Measurements from ENCODE around the gene MYH14.
A peak's percentile ranks its signal among the peaks of the same experiment; 100 is the strongest.
"Not testable (repeated sequence)": the region's sequence is repeated elsewhere in the genome, so short reads cannot be mapped to it uniquely, and the experiment has no call there.

MYH14 gene

DNA sequence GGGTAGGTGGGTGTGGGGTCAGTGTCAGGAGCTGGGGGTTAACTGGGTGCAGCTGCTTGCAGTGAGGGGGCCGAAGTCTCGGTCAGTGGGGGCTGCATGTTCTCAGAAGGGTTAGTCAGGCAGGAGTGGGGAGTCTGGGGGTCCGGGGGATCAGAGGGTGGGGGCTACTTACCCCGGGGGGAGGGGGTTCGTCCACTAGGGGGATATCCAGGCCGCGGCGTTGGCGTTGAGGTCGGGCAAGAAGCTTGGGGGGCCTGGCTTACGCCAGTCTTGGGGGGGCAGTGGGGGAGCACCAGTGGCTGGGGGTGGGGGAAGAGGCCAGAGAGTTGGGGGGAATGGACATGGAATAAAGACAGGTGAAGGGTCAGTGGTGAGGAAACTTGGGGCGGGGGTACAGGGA is 116.6 kb downstream of the MYH14 start:
- DNase-seq (ENCODE audit: low read depth): no peak

DNA sequence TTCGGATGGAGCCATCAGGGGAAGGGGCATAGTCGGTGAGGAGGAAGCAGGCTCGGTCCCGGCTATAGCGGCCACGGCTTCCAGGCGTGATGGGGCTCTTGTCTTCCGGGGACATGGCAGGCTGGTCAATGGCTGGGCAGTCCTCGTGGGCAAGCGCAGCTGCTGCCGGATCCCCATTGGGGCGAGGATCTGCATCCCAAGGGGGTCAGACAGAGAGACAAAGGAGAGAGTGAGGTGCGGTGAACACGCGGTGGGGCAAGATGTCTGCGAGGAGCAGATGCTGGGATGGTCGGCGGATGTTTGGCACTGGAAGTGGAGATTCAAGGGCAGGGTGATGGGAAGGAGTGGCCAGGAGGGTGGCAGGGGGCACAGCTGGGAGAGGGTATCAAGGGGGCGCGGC is 117.2 kb downstream of the MYH14 start:
- no peak for DNase-seq (ENCODE audit: low read depth)

DNA sequence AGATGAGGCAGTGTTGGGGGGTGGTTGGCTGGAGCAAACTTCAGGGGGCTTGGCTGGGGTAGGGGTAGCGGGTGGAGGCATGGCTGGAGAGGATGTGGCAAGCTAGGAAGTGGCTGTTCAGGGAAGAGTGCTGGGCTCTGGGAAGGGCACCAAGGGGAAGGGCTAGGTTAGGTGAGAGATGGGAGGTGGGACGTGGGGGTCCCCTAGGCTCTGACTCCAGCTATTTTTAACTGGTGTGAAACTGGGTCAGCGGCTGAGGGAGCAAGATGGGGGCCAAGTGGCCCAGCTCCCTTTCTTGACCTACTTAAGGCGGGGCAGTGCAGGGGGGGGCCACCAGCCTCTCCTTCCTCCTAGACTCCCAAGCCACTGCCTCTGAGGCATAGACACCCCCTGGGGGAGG is 118.4 kb downstream of the MYH14 start:
- DNase-seq (ENCODE audit: low read depth): no peak

DNA sequence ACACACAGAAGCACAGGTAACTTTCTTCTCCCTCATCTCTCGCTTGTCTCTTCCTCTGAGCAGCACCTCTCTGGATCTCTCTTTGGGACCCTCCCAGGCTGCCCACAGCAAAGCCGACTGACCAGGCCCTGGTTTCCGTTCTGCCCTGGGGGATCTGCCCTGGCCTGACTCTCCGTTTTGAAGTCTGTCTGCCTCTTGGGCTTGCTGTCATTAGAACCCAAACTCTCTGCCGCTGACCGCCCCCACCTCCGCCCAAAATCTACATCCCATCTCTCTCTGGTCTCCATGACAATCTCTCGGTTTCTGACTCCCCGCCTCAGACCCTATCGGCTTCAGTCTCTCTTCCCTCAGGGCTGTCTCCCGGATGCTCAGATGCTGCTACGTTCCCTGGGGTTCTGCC is 118.8 kb downstream of the MYH14 start:
- DNase-seq (ENCODE audit: low read depth): no peak

DNA sequence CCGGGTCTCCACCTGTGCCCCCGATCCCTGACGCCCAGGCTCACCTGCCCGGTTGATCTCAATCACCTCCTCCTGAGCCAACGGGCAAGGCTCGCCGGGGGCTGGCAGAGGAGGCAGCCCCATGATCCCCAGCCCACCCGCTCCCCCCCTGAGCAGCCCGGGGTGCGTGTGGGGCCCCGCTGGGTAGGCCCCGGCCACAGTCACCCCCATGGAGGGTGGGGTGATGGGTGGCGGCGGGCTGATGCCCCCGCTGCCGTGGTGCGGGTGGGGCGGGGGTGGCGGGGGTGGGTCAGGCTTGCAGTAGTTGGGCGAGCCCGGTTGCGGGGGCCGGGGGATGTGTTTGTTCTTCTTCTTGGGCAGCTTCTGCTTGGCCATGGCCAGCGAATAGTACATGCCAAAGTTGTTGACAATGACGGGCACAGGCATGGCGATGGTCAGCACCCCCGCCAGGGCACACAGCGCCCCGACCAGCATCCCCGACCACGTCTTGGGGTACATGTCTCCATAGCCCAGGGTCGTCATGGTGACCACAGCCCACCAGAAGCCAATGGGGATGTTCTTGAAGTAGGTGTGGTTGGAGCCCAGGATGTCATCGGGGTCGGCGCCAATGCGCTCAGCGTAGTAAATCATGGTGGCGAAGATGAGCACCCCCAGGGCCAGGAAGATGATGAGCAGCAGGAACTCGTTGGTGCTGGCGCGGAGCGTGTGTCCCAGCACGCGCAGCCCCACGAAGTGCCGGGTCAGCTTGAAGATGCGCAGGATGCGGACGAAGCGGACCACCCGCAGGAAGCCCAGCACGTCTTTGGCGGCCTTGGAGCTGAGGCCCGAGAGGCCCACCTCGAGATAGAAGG is 119.7 kb downstream of the MYH14 start:
- no peak for DNase-seq (ENCODE audit: low read depth)

DNA sequence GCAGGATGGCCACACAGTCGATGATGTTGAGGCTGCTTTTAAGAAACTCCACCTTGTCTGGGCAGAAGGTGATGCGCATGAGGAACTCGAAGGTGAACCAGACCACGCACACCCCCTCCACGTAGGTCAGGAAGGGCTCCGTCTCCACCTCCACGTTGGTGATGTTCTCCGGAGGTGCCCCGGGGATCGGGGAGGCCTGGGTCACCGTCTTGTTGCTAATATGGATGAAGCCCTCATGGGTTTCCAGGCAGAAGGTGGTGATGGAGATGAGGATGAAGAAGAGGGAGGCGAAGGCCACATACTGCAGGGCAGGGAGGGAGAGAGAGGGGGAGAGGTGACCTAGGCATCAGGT is 120.3 kb downstream of the MYH14 start:
- DNase-seq (ENCODE audit: low read depth): no peak

DNA sequence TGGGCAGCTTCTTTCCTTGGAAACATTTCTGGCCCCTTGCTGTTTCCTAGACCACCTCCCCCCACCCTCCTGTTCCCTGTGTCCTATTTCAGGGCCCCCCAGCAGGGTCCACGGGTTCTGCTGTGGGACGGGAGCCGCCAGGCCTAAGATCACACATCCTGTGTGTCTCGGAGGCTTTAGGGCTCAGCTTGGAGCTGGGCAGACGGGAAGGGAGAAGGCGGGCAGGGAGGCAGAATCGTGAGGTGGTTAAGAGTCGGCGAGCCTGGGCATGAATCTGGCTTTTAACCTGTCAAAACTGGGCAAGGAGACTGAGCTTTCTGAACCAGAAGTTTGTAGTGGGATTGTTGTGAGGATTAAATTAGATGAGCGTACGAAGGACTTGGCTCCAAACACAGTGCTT is 120.9 kb downstream of the MYH14 start:
- DNase-seq (ENCODE audit: low read depth): no peak

DNA sequence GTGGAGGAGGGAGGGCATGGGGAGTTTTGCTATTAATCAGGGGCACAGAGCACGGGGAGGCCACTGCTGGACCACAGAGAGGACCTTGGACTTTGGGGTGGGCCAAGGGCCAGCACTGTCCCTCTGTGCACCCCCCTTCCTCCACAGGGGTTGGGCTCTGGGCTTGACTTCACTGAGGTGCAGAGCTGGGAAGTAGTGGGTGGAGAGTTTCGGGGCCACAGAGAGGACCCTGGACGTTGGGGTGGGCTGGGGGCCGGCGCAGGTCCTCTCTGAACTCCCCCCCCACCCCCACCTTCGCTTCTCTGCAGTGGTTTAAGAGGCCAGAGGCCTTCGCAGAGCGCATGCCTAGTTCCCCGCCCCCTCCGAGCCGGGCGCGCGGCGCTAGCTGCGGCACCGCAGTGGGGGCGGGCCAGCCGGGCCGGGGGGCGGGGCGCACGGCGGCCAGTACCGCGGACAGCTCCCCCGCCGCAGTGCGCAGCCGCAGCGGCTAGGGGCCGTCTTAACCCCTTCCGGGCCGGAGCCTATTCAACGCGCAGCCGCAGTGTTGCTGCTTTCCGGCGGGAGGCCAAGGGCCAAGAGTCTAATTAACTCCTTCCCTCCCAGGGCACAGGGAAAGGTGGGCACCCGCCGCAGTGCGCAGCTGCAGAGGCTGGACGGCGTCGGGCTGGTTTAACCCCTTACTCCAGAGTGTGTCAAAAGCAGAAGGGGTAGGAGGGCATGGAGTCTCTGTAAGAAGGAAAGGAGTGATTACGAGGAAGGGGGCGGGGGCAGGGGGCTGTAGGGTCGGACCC is 122.1 kb downstream of the MYH14 start:
- no peak for DNase-seq (ENCODE audit: low read depth)

DNA sequence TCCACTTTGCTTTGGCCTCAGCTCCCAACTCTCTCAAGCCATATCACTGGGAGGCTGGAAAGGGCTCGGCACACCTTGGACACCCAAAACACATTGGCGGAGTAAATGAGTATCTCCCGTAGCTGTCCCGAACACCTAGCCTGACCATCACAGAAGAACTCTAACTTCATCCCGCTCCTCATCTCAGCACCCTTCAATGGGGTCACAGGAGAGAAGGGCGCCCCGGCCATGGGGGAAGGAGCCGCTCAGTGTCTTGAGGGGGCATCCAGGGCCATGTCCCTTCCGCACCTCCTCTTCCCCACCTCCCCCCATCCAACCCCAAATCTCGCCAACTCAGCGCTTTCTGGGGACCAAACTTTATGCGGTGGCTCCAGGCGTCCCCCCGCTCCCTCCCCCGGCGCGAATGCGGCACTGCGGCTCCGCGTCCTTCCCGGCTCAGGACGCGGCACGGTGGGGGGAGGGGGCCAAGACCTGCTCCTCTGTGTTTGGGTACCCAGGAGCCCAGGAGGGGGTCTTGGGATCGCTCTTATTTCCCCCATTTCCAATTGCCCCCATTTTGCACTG is 122.8 kb downstream of the MYH14 start:
- no peak for DNase-seq (ENCODE audit: low read depth)

DNA sequence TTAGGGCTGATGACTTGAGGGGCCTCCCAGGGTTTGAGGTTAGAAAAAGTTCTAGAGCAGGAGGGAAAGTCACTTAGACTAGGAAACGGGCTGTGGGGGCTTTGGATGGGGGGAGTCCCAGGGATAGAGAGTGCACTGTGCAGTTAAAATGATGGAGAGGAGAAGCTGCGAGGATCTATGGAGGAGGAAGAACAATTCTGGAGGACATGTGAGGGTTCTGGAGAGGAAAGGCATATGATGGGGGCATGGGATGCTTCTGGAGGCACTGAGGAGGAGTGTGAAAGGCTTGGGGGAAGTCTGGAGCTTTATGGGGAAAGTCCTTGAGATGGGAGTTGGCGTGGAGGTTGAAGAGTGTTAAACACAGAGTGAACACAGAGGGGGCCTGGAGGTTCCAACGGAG is 123.6 kb downstream of the MYH14 start:
- DNase-seq (ENCODE audit: low read depth): no peak

DNA sequence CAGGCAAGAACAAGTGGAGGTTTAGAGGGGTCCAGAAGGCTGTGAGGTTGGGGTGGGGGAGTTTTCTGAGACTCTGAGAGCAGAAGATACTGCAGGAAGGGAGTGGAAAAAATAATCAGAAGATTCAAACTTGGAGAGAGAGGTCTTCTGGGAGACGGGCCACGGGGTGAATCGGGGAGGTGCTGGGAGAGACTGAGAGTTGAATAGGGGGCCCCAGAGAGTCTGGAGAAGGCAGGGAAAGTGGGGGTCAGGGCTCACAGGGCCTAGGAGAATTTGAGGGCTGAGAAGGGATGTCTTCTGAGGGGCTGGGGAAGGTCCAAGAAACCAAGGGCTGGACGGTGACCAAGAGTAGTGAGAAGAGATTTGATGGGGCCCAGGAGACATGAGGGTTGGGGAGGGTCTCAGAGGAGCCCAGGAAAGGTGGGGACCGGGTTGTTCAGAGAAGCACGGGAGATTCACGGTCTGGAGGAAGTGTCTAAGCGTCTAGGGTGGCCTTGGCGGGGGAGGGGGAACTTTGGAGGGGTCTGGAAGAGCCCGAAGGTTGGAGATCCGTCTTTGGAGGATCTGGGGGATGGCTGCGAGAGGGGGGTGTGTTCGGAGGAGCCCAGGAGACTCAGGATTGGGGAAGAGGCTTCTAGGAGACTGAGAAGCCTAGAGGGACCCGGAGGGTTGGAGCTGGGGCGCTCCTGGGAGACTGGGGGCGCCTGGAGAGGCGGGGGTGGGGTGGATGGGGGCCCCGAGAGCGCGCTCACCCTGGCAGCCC is 124.2 kb downstream of the MYH14 start:
- DNase-seq (ENCODE audit: low read depth): no peak

DNA sequence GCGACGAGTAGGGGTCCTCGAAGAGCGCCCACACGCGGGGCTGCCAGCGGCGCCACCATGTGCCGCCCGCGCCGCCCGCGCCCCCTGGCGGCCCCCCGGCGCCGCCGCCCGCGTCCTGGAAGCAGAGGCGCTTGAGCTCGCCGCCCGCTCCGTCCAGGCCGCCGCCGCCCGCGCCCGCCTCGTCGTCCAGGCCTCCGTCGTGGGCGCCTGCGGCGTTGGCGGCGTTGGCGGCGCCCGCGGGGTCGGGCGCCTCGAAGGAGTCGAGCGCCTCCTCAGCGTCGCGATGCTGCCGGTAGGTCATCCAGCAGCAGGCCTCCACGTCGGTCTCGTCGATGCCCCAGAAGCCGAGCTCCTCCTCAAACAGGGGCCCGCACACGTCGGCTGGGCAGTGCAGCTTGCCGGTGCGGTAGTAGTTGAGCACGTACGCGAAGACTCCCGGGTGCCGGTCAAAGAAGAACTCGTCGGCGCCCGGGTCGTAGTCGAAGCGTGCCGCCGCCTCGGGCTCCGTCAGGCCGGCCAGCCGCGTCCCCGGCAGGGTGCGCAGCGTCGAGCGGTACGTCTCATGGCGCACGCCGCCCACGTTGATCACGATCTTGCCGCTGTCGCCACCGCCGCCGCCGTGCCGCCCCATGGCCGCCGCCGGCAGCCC is 124.9 kb downstream of the MYH14 start:
- DNase-seq (ENCODE audit: low read depth): no peak

DNA sequence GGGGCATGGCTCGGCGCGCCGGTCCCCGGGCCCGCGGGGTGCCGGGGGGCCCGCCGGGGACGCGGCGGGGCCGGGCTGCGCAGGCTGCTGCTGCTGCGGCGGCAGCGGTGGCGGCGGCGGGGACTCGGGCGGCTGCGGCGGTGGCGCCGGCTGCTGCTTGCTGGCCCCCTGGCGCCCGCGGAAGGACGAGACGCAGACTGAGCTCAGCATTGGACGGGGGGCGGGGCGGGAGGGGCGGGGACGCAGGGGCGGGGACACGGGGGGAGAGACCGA is 125.4 kb downstream of the MYH14 start:
- DNase-seq (ENCODE audit: low read depth): no peak

DNA sequence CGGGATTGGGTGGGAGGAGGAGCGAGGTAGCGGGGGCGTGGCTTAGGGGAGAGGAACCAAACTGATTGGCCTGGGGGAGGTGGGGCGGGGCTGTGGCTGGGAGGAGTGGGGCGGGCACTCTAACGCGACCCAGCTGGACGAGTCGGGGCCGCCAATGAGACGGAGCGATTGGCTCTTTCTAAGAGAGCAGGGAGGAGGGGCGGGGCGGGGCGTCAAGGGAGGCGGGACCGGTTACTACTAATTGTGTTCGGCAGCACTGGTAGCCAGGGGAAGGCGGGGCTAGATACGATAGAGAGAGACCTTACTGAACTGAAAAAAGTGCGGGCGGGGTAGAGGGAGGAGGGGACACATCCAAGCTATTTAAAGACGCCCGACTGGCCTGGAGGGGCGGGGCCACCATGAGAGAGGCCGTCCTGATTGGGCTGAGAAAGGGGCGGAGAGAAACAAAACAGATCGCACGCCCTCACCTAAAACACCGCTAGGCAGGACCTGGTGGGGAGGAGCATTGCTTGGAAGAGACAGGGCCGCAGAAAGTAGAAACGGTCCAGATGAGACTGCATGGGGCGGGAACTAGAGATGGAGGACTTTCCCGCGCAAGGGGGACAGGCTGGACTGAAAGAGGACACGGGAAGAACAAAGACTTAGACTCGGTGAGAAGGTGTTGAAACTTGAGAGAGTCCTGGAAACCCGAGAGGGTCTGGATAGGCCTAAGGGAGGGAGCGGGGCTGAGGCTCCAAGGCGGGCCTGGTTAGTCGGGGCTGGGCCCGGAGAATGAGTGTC is 125.9 kb downstream of the MYH14 start, which contains the start of gene KCNC3:
TSS of gene KCNC3 (minus strand) at position 232 of the 780 bp plus-strand sequence. CDS start 295 bp downstream, outside the sequence.
- DNase-seq (ENCODE audit: low read depth): peak; percentile 89

DNA sequence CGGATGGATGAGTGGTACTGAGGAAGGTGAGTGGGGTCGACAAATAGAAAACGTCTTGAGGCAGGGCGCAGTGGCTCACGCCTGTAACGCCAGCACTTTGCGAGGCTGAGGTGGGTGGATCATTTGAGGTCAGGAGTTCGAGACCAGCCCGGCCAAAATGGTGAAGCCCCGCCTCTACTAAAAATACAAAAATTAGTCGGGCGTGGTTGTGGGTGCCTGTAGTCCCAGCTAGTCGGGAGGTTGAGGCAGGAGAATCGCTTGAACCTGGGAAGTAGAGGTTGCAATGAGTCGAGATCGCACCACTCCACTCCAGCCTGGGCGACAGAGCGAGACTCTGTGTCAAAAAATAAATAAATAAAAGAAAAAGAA is 126.5 kb downstream of the MYH14 start:
- DNase-seq (ENCODE audit: low read depth): not testable (repeated sequence)

DNA sequence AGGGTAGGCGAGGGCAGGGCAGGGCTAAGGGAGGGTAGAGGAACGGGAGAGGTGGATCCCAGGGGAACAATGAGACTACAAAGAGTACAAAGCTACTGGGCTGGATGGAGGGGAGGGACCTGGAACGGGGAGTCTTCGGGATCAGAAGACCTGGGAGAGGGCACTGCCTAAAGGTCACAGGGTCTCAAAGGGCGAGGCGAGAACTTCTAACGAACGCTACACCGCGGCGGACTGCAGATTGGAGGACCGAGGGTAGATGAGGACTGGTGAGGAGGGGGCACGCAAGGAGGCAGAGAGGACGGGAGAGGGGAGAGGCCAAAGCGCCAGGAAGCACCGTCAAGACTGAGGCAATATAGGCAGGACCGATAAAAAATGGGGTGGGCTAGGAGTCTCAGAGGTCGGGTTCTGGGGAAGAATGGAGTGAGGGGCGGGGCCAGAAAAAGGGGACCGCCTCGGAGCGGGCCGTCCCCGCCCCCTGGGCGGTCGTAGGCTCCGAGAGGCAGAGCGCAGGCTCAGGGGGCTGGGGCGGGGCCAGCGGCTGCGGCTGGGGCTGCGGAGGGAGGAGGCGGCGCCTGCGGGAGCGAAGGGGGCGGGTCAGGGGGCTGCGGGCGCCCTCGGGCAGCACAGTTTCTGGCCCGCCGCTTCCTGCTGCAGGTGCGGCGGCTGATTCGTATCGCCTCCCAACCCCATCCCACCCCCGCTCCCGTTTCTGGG is 127.1 kb downstream of the MYH14 start:
- no peak for DNase-seq (ENCODE audit: low read depth)

DNA sequence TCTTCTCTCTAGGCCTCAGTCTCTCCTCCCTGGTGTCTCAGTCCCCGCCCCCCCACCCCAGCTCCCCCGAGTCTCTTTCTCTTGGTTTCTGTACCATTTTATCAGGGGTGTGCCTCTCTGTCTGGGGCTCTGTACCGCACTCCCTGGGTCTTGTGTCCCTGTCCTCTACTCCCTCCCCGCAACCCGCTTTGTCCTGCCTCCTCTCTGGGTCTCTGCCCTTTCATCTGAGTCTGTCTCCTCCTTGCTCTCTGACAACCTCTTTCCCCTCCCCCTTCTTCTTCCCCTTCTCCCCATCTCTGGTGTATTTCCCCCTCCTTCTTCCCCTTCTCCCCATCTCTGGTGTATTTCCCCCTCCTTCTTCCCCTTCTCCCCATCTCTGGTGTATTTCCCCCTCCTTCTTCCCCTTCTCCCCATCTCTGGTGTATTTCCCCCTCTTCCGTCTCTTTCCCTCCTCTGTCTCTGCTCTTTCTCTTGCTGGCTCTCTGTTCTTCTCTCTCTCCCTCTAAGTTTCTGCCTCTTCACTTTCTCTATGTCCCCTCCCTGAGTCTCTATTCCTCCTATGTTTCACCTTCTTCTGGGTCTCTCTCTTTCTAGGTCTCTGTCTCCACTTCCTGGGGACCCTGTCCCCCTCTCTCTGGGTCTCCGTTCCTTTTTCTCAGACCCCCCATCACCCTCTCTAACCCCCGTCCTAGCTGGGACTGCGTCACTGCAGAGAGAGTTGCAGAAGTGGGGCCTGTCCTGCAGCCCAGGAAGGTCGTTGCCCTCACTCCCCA is 128.0 kb downstream of the MYH14 start:
- no peak for DNase-seq (ENCODE audit: low read depth)

DNA sequence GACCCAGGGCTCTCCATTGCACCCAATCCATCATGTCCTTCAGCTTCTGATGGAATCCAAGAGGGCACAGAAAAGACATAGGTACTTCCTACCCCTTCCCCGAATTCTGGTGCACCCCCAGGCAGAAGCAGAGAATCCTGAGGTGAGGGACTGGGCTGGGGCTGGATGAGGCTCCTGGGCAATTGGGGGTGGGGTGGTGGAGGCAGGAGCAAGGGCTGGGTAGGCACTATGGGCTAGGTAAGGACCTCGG is 128.5 kb downstream of the MYH14 start:
- no peak for DNase-seq (ENCODE audit: low read depth)

DNA sequence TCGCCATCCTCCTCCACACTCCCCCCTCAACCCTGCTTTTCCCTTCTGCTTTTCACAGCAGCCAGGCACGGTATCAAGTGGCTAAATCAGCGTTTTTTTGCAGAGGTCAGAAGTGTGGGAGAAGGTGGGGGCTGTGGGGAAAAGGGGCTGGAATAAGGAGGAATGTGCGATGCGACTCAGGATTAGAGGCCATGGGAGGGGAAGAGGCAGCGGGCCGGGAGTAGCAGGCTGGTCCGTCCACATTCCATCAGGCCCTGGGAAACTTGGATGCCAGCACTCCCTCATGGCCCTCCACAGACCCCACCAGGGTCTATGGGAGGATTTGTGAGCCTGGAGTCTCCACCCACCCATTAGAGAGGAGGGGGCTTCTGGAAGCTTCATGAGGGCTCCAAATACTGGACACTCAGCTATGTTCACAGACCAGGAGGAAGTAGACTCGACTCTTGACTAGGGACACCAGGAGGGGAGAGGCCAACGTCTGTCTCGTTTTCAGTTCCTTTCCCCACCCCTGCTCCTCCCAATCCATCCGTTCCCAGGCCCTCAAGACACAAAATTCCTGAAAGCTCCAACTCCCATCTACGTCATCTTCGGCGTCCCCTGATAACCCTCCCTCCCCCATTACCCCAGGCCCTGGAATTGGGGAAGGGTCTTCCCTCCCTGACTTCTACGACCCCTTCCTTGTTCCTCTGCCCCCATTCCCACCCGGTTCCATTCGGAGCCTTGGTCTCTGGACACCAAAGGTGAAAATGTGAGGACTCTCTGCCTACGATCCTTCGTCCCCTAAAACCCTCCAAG is 129.0 kb downstream of the MYH14 start:
- no peak for DNase-seq (ENCODE audit: low read depth)
